ENCODE measurements around the gene AARS2.

Gene AARS2

GRCh38 chr6:44302856-44303255 is 10.3 kb downstream of the AARS2 start:
- no peak overlapping the region for H3K9ac ChIP-seq (ENCODE audit: low read depth in 1 of 2, low read length in 2 of 2)
- H3K36me3 ChIP-seq (ENCODE audit: control insufficient read depth in 2 of 2, insufficient read depth in 2 of 2, low read length in 2 of 2): peaks cover 64 to 67% of the 10 kb centered on the region in 2 donors
- peaks cover 3 to 6% of the 10 kb centered on the region in 2 donors for H3K27me3 ChIP-seq (ENCODE audit: control insufficient read depth in 2 of 2, insufficient read depth in 2 of 2, low read length in 2 of 2)
- no peak overlapping the region for H3K4me3 ChIP-seq (ENCODE audit: low read length in 2 of 2)
- no peaks in the 10 kb centered on the region for H3K9me3 ChIP-seq (ENCODE audit: control insufficient read depth in 2 of 2, low read length in 2 of 2)
- H3K4me1 ChIP-seq (ENCODE audit: control insufficient read depth in 2 of 2, insufficient read depth in 2 of 2, low read length in 2 of 2): peaks cover 0 to 2% of the 10 kb centered on the region in 2 donors
- H3K27ac ChIP-seq (ENCODE audit: low read depth in 2 of 2, low read length in 2 of 2): no peak overlapping the region

DNA sequence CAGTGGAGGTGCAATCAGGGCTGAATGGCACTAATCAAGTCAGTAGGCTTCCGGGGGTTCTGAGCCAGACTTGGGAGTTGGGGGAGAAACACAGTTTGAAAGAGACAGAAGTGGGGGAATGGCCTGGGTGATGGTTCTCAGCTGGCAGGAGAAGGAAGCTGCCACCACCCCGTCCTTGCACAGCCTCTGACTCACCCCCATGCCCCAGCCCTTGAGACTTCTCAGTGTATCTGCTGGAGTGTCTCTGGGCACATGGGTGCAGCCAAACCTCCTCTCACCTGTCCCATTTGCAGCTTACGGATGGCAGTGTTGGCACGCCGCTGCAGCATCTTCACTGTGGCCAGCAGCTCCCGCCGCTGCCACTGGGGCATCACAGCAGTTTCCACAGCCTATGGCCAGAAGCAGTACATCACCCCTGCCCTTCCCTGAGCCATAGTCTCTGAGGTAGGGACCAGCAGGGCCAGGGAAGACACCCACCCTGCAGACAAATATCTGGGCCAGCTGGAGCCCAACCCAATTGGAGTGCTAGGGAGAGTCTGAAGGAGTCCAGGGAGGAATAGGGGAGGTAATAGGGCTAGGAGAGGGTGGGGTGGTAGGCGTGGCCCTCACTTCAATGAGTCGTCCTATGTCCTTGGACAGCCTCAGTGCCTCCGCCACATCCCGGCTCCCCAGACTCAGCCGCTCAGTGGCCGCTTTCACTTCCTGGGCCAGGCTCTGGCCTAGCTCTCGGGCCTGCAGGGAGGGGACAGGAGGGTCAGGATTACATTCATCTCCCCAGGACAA is 11.2 kb downstream of the AARS2 start:
- Histone ChIP-seq H3K27me3 (ENCODE audit: control insufficient read depth in 2 of 2, insufficient read depth in 2 of 2, low read length in 2 of 2) (peaks cover 8 to 10% of the 10 kb centered on the region in 2 donors), H3K36me3 (ENCODE audit: control insufficient read depth in 2 of 2, insufficient read depth in 2 of 2, low read length in 2 of 2) (peaks cover 57 to 63% of the 10 kb centered on the region in 2 donors), H3K27ac (ENCODE audit: low read depth in 2 of 2, low read length in 2 of 2) (no peak overlapping the region), H3K4me3 (ENCODE audit: low read length in 2 of 2) (no peak overlapping the region), H3K9ac (ENCODE audit: low read depth in 1 of 2, low read length in 2 of 2) (no peak overlapping the region), H3K9me3 (ENCODE audit: control insufficient read depth in 2 of 2, low read length in 2 of 2) (no peaks in the 10 kb centered on the region), H3K4me1 (ENCODE audit: control insufficient read depth in 2 of 2, insufficient read depth in 2 of 2, low read length in 2 of 2) (peaks cover 5 to 7% of the 10 kb centered on the region in 2 donors)

GRCh38 chr6:44301106-44301505 is 12.0 kb downstream of the AARS2 start:
- Histone ChIP-seq H3K9ac (ENCODE audit: low read depth in 1 of 2, low read length in 2 of 2) (no peak overlapping the region), H3K9me3 (ENCODE audit: control insufficient read depth in 2 of 2, low read length in 2 of 2) (no peaks in the 10 kb centered on the region), H3K27me3 (ENCODE audit: control insufficient read depth in 2 of 2, insufficient read depth in 2 of 2, low read length in 2 of 2) (peaks cover 16 to 18% of the 10 kb centered on the region in 2 donors), H3K4me3 (ENCODE audit: low read length in 2 of 2) (no peak overlapping the region), H3K4me1 (ENCODE audit: control insufficient read depth in 2 of 2, insufficient read depth in 2 of 2, low read length in 2 of 2) (peaks cover 5 to 8% of the 10 kb centered on the region in 2 donors), H3K36me3 (ENCODE audit: control insufficient read depth in 2 of 2, insufficient read depth in 2 of 2, low read length in 2 of 2) (peaks cover 51 to 54% of the 10 kb centered on the region in 2 donors), H3K27ac (ENCODE audit: low read depth in 2 of 2, low read length in 2 of 2) (no peak overlapping the region)

DNA sequence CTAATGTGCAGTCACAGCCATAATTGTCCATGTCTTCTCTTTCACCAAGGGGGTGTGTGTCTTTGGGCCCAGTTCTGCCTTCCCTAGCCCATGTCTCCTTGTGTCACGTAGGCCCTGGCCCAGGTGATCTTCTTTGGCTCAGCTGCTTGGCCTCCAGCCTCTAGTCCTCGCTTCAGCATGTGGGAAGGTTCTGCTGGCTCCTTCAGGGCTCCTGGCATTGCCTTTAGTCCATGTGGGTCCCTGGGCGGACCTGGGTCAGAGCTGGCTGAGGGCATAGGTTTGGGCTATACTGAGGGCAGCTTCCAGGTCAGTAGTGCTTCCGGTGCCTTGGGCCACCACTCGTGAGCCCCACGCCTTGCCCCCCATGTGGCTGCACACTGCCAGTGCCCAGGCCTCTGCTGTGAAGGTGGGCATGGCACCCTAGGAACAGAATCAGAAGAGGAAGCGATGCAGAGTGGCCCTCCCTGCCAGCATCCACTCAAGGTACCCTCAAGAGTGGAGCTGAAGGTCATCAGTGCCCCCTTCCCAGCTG is 12.8 kb downstream of the AARS2 start:
- Histone ChIP-seq H3K27ac (ENCODE audit: low read depth in 2 of 2, low read length in 2 of 2) (no peak overlapping the region), H3K9me3 (ENCODE audit: control insufficient read depth in 2 of 2, low read length in 2 of 2) (no peaks in the 10 kb centered on the region), H3K9ac (ENCODE audit: low read depth in 1 of 2, low read length in 2 of 2) (no peak overlapping the region), H3K27me3 (ENCODE audit: control insufficient read depth in 2 of 2, insufficient read depth in 2 of 2, low read length in 2 of 2) (peaks cover 16 to 25% of the 10 kb centered on the region in 2 donors), H3K36me3 (ENCODE audit: control insufficient read depth in 2 of 2, insufficient read depth in 2 of 2, low read length in 2 of 2) (peaks cover 45 to 47% of the 10 kb centered on the region in 2 donors), H3K4me3 (ENCODE audit: low read length in 2 of 2) (no peak overlapping the region), H3K4me1 (ENCODE audit: control insufficient read depth in 2 of 2, insufficient read depth in 2 of 2, low read length in 2 of 2) (peaks cover 5 to 8% of the 10 kb centered on the region in 2 donors)

GRCh38 chr6:44298864-44299263 is 14.3 kb downstream of the AARS2 start:
- peaks cover 30 to 34% of the 10 kb centered on the region in 2 donors for H3K36me3 ChIP-seq (ENCODE audit: control insufficient read depth in 2 of 2, insufficient read depth in 2 of 2, low read length in 2 of 2)
- H3K4me1 ChIP-seq (ENCODE audit: control insufficient read depth in 2 of 2, insufficient read depth in 2 of 2, low read length in 2 of 2): peaks cover 5 to 8% of the 10 kb centered on the region in 2 donors
- H3K9ac ChIP-seq (ENCODE audit: low read depth in 1 of 2, low read length in 2 of 2): no peak overlapping the region
- H3K27me3 ChIP-seq (ENCODE audit: control insufficient read depth in 2 of 2, insufficient read depth in 2 of 2, low read length in 2 of 2): peaks cover 22 to 32% of the 10 kb centered on the region in 2 donors
- no peaks in the 10 kb centered on the region for H3K9me3 ChIP-seq (ENCODE audit: control insufficient read depth in 2 of 2, low read length in 2 of 2)
- no peak overlapping the region for H3K27ac ChIP-seq (ENCODE audit: low read depth in 2 of 2, low read length in 2 of 2)
- no peak overlapping the region for H3K4me3 ChIP-seq (ENCODE audit: low read length in 2 of 2)

GRCh38 chr6:44298055-44298803 is 14.9 kb downstream of the AARS2 start:
- Histone ChIP-seq H3K9me3 (ENCODE audit: control insufficient read depth in 2 of 2, low read length in 2 of 2) (no peaks in the 10 kb centered on the region), H3K36me3 (ENCODE audit: control insufficient read depth in 2 of 2, insufficient read depth in 2 of 2, low read length in 2 of 2) (peaks cover 25 to 29% of the 10 kb centered on the region in 2 donors), H3K4me1 (ENCODE audit: control insufficient read depth in 2 of 2, insufficient read depth in 2 of 2, low read length in 2 of 2) (peaks cover 5 to 8% of the 10 kb centered on the region in 2 donors), H3K9ac (ENCODE audit: low read depth in 1 of 2, low read length in 2 of 2) (no peak overlapping the region), H3K27me3 (ENCODE audit: control insufficient read depth in 2 of 2, insufficient read depth in 2 of 2, low read length in 2 of 2) (peaks cover 25 to 36% of the 10 kb centered on the region in 2 donors), H3K27ac (ENCODE audit: low read depth in 2 of 2, low read length in 2 of 2) (no peak overlapping the region), H3K4me3 (ENCODE audit: low read length in 2 of 2) (no peak overlapping the region)

DNA sequence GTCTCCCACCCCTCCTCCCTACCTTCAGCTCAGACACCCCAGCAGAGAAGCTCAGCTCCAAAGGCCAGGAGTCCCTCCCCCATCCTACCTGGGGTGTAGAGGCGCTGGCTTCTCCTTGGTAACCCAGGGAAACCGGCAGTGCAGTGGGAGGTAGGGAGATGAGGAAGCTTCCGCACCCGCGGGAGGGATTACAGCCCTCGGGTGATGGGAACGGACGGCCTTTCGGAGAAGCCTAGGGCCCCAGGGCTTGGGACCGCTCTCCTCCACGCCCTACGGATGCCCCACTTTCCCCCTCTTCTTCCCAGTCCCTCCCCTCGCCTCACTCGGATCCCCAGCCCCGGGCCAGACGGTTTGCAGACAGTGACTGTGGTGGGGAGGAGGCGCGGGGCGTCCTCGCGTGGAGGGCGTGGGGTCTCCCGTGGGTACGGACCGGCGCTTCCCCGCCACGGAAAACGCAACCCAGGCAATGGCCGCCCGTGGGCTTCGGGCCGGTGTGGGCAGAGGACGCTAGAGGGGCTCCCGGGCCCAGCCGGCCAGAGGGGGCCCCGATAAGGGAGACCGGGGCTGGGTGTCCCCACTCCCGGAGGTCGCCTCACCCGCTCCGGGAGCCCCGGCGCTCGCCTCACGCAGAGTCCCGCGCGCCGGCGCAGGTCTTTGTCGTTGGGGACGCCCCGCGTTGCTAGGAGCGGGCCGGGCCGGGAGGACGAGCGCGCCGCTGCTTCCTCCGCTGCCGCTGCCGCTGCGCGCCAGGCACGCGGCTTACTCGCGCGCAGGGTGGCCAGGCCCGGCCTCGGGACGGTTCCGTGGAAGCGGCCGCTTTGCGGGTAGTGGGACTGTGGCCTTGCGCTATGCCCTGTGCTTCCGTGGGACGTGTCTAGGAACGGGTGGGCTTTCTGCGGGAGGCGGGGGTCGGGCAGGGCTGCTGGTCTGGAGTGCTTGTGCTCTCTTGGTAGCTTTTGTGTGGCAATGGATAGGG is 15.8 kb downstream of the AARS2 start:
- peaks cover 16 to 20% of the 10 kb centered on the region in 2 donors for H3K36me3 ChIP-seq (ENCODE audit: control insufficient read depth in 2 of 2, insufficient read depth in 2 of 2, low read length in 2 of 2)
- no peak overlapping the region for H3K27ac ChIP-seq (ENCODE audit: low read depth in 2 of 2, low read length in 2 of 2)
- peaks cover 25 to 44% of the 10 kb centered on the region in 2 donors for H3K27me3 ChIP-seq (ENCODE audit: control insufficient read depth in 2 of 2, insufficient read depth in 2 of 2, low read length in 2 of 2)
- peak overlapping the region; percentile 31 to 57 for H3K4me3 ChIP-seq (ENCODE audit: low read length in 2 of 2)
- H3K9ac ChIP-seq (ENCODE audit: low read depth in 1 of 2, low read length in 2 of 2): no peak overlapping the region
- H3K9me3 ChIP-seq (ENCODE audit: control insufficient read depth in 2 of 2, low read length in 2 of 2): no peaks in the 10 kb centered on the region
- peaks cover 5 to 8% of the 10 kb centered on the region in 2 donors for H3K4me1 ChIP-seq (ENCODE audit: control insufficient read depth in 2 of 2, insufficient read depth in 2 of 2, low read length in 2 of 2)

GRCh38 chr6:44294832-44295791 is 18.0 kb downstream of the AARS2 start:
- Histone ChIP-seq H3K9ac (ENCODE audit: low read depth in 1 of 2, low read length in 2 of 2) (no peak overlapping the region), H3K27me3 (ENCODE audit: control insufficient read depth in 2 of 2, insufficient read depth in 2 of 2, low read length in 2 of 2) (peaks cover 41 to 49% of the 10 kb centered on the region in 2 donors), H3K27ac (ENCODE audit: low read depth in 2 of 2, low read length in 2 of 2) (no peak overlapping the region)

More at GRCh38 chr6:44294832-44295791, 18.0 kb downstream of the AARS2 start:
- Histone ChIP-seq H3K9me3 (ENCODE audit: control insufficient read depth in 2 of 2, low read length in 2 of 2) (no peaks in the 10 kb centered on the region), H3K4me3 (ENCODE audit: low read length in 2 of 2) (no peak overlapping the region), H3K36me3 (ENCODE audit: control insufficient read depth in 2 of 2, insufficient read depth in 2 of 2, low read length in 2 of 2) (peaks cover 0 to under 1% of the 10 kb centered on the region in 2 donors), H3K4me1 (ENCODE audit: control insufficient read depth in 2 of 2, insufficient read depth in 2 of 2, low read length in 2 of 2) (peaks cover 5 to 8% of the 10 kb centered on the region in 2 donors)
